OCI-LY3 (cell line): ENCODE results near the gene KIAA1328.

Source experiments
- EZH2phosphoT487 ChIP-seq: fragments of 200-600 bp; shearing (Covaris generic); IDR thresholded peaks from 2 replicates; pipeline ENCODE4 v1.6.1; 2018; ENCODE audit warnings: antibody characterized with exemption, mixed run types, low read depth
- TF ChIP-seq, protein P1 (sequence below): fragments of 200-600, 300-600 bp; sonication (generic); IDR thresholded peaks from 2 replicates; pipeline ENCODE4 v1.5.1; 2014; ENCODE audit warnings: antibody characterized with exemption, low read length, low read depth

DNA sequence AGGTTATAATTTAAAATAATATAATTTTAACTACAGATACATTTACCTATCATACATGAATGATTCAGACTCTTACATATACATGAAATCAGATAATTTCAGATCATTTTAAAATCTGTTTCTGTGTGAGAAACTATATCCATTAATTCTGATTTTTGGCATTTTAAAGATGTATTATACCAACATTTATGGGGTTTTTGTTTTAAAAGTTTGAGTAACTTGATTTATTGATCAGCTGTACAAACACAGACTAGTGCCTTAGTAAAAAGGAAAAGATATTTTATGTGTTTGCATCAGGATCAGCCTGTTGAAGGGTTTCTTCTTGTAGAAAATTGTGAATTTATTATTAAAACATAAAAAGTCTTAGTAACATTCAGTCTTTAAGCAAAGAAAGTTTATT, 59.9 kb downstream of the KIAA1328 start:
- TF ChIP-seq, protein P1, sequence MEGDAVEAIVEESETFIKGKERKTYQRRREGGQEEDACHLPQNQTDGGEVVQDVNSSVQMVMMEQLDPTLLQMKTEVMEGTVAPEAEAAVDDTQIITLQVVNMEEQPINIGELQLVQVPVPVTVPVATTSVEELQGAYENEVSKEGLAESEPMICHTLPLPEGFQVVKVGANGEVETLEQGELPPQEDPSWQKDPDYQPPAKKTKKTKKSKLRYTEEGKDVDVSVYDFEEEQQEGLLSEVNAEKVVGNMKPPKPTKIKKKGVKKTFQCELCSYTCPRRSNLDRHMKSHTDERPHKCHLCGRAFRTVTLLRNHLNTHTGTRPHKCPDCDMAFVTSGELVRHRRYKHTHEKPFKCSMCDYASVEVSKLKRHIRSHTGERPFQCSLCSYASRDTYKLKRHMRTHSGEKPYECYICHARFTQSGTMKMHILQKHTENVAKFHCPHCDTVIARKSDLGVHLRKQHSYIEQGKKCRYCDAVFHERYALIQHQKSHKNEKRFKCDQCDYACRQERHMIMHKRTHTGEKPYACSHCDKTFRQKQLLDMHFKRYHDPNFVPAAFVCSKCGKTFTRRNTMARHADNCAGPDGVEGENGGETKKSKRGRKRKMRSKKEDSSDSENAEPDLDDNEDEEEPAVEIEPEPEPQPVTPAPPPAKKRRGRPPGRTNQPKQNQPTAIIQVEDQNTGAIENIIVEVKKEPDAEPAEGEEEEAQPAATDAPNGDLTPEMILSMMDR: no peak
- TF ChIP-seq EZH2phosphoT487: no peak
